AG10803 (cell line): ENCODE results near the gene FGFBP1.

Source experiments
- DNase-seq: peaks from one replicate; pipeline ENCODE4 v3.0.0; 2010; ENCODE audit warnings: low read depth
- H3K4me3 ChIP-seq: 2 replicates; pipeline ENCODE4 v1.5.1; 2011; ENCODE audit warnings: mild to moderate bottlenecking, low read length, control low read depth
- CTCF ChIP-seq: conservative IDR thresholded peaks from 2 replicates; pipeline ENCODE4 v1.5.1; 2011; ENCODE audit warnings: mild to moderate bottlenecking, low read length, control low read depth, inconsistent platforms

The FGFBP1 gene

GRCh38 chr4:15901998-15902397 is 36.5 kb downstream of the FGFBP1 start:
- no peak for DNase-seq
- no peak overlapping the region for H3K4me3 ChIP-seq
- no peak for TF ChIP-seq CTCF

DNA sequence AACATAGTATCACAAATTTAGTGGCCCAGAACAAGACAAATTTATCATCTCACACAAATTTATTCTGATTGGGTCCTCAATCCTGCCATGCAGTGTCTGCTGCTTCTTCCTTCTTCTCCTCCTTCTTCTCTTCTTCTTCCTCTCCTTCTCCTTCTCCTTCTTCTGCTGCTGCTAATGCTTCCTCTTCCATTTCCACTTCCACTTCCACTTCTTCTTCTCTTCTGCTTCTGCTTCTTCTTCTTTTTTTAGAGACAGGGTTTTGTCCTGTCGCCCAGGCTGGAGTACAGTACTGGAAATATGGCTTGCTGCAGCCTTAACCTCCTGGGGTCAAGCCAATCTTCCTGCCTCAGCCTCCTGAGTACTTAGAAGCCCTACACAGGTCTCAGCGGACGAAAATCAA is 37.5 kb downstream of the FGFBP1 start:
- TF ChIP-seq CTCF = no peak
- no peak overlapping the region for H3K4me3 ChIP-seq
- no peak for DNase-seq

DNA sequence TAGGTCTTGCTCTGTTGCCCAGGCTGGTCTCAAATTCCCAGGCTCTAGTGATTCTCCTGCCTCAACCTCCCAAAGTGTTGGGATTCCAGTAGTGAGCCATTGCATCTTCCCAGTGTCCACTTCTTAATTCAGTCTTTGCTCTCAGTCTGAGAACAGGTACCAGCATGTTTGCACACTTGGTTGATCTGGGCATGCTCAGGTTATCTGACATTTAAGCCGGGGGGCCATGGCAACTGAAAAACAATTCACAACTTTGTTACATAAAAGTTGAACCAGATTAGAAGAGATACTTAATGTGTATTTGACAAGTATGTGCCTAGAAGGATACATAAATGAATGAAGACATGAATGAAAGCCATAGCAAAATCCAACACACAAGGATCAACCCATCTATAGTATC is 39.0 kb downstream of the FGFBP1 start:
- H3K4me3 ChIP-seq = no peak overlapping the region
- DNase-seq = no peak
- no peak for TF ChIP-seq CTCF

GRCh38 chr4:15898902-15899301 is 39.6 kb downstream of the FGFBP1 start:
- no peak for DNase-seq
- no peak for TF ChIP-seq CTCF
- no peak overlapping the region for H3K4me3 ChIP-seq

DNA sequence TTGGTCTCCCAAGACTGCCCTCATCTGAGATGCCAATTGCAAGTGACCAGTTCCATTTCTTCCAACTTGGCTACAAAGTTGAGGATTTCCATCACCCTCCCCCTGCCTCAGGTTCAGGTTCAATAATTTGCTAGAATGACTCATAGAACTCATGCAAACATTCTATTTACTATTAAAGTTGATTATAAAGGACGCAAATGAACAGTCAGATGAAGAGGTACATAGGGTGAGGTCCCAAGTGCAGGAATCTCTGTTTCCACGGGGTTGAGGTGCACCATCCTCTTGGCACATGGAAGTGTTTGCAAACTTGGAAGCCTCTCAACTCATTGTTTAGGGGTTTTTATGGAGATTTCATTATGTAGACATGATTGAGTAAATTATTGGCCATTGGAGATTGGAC is 41.0 kb downstream of the FGFBP1 start:
- no peak for DNase-seq
- TF ChIP-seq CTCF = no peak
- no peak overlapping the region for H3K4me3 ChIP-seq

- no peak for TF ChIP-seq CTCF
- peak; percentile 63 for DNase-seq
- H3K4me3 ChIP-seq = no peak overlapping the region
Measured at GRCh38 chr4:15894921-15895916, 43.3 kb downstream of the FGFBP1 start.

- no peak for TF ChIP-seq CTCF
- no peak for DNase-seq
- H3K4me3 ChIP-seq = no peak overlapping the region
Measured at GRCh38 chr4:15894393-15894792, 44.1 kb downstream of the FGFBP1 start.
